Keratinocyte (primary cell): ENCODE measurements around the gene BARX2. TPM values are rescaled to one million over a fixed set of nuclear protein-coding genes. Genes with fewer than 3 reads are reported as not detected.

Experiments
- DNase-seq: peaks from one replicate; pipeline ENCODE4 v3.0.0-alpha.2; 2011; ENCODE audit warnings: low read depth, missing footprints, low spot score
- FAIRE-seq: peaks from 2 replicates; lab custom pipeline; 2011; peaks lifted over from hg19 to GRCh38; lab: Jason Lieb, UNC
- H2AFZ ChIP-seq: 2 replicates; pipeline ENCODE4 v1.6.0; 2012; ENCODE audit warnings: low read length, control low read depth, inconsistent platforms; ENCODE audit not compliant: control insufficient read depth
- H3K27ac ChIP-seq: 2 replicates; pipeline ENCODE4 v1.5.1; 2011; ENCODE audit warnings: low read length; ENCODE audit not compliant: control insufficient read depth, insufficient read depth
- H3K27me3 ChIP-seq: 3 replicates; pipeline ENCODE4 v1.6.0; 2011; ENCODE audit warnings: low read length; ENCODE audit not compliant: control insufficient read depth, insufficient read depth; ENCODE audit errors: extremely low read depth
- H3K36me3 ChIP-seq, 2 experiments: 2 replicates in 1 of 2; 3 replicates in 1 of 2; pipeline ENCODE4 v1.5.1; 2011; ENCODE audit warnings: low read length in 2 of 2, mild to moderate bottlenecking in 1 of 2; ENCODE audit not compliant: control insufficient read depth in 2 of 2, insufficient read depth in 2 of 2; ENCODE audit errors: extremely low read depth in 1 of 2
- H3K4me1 ChIP-seq: 3 replicates; pipeline ENCODE4 v1.5.1; 2011; ENCODE audit warnings: low read length; ENCODE audit not compliant: control insufficient read depth, insufficient read depth; ENCODE audit errors: extremely low read depth
- H3K4me2 ChIP-seq: 3 replicates; pipeline ENCODE4 v1.6.0; 2011; ENCODE audit warnings: low read depth, low read length; ENCODE audit not compliant: control insufficient read depth, insufficient read depth; ENCODE audit errors: extremely low read depth
- H3K4me3 ChIP-seq, 3 experiments: fragments of 200-600 bp in 1 of 3; sonication (generic) in 1 of 3; 2 replicates in 2 of 3; 3 replicates in 1 of 3; pipeline ENCODE4 v1.5.1; 2011 to 2016; ENCODE audit warnings: low read length in 3 of 3, mild to moderate bottlenecking in 3 of 3, control low read depth in 2 of 3, inconsistent platforms in 1 of 3, low read depth in 1 of 3, mixed read lengths in 1 of 3, mixed run types in 1 of 3, moderate library complexity in 1 of 3; ENCODE audit not compliant: control insufficient read depth in 2 of 3, insufficient read depth in 2 of 3; ENCODE audit errors: extremely low read depth in 1 of 3
- H3K79me2 ChIP-seq: 2 replicates; pipeline ENCODE4 v1.6.0; 2012; ENCODE audit warnings: low read length; ENCODE audit not compliant: control insufficient read depth, insufficient read depth
- H3K9ac ChIP-seq: 3 replicates; pipeline ENCODE4 v1.6.0; 2011; ENCODE audit warnings: low read length; ENCODE audit not compliant: control insufficient read depth, insufficient read depth; ENCODE audit errors: extremely low read depth
- H3K9me1 ChIP-seq: 3 replicates; pipeline ENCODE4 v1.6.0; 2011; ENCODE audit warnings: low read length; ENCODE audit not compliant: control insufficient read depth, insufficient read depth; ENCODE audit errors: extremely low read depth
- H3K9me3 ChIP-seq: 2 replicates; pipeline ENCODE4 v1.5.1; 2012; ENCODE audit warnings: low read depth, low read length; ENCODE audit not compliant: control insufficient read depth
- H4K20me1 ChIP-seq: 3 replicates; pipeline ENCODE4 v1.6.0; 2011; ENCODE audit warnings: low read length; ENCODE audit not compliant: control insufficient read depth, insufficient read depth; ENCODE audit errors: extremely low read depth
- EZH2 ChIP-seq: IDR thresholded peaks from one replicate; pipeline ENCODE4 v1.6.1; 2012; ENCODE audit warnings: inconsistent platforms, mild to moderate bottlenecking, low read length, moderate library complexity
- dilution Hi-C: fragments of 300-500 bp; cut with MboI; formaldehyde crosslinking; loops from one replicate; pipeline ENCODE4 v1.7.0; 2020; ENCODE audit warnings: low sequenced_read_pairs; ENCODE audit not compliant: extremely low pct_ligation_motif_present
- polyA plus RNA-seq, 5 experiments: library from polyadenylated mRNA; depleted of rRNA in 3 of 5; stranded (reverse) in 3 of 5; stranded (forward) in 1 of 5; unstranded in 1 of 5; fragments of >200 nt; gene quantifications; 1 replicate in 1 of 5; 2 replicates in 3 of 5; 3 replicates in 1 of 5; pipeline versions ENCODE4 v1.2.1 to v1.2.3, GENCODE V29; 2011 to 2012; ENCODE audit warnings: missing spikeins in 2 of 5, low read depth in 1 of 5, low replicate concordance in 1 of 5
- TF ChIP-seq, protein P1 (sequence below), 3 experiments: IDR thresholded peaks in 1 of 3; conservative IDR thresholded peaks in 1 of 3; optimal IDR thresholded peaks in 1 of 3; 2 replicates in 2 of 3; 3 replicates in 1 of 3; pipeline versions ENCODE3 to v1.5.1; 2011; ENCODE audit warnings: low read length in 3 of 3, mild to moderate bottlenecking in 3 of 3, moderate library complexity in 2 of 3, control low read depth in 1 of 3, inconsistent platforms in 1 of 3; ENCODE audit not compliant: insufficient read depth in 2 of 3; ENCODE audit errors: extremely low read depth in 1 of 3

BARX2 gene
- polyA plus RNA-seq, 1 donor (not counting 4 experiments of a cell fraction or from before 2014, with no cell fraction given), result 0.87 TPM

- TF ChIP-seq, protein P1, sequence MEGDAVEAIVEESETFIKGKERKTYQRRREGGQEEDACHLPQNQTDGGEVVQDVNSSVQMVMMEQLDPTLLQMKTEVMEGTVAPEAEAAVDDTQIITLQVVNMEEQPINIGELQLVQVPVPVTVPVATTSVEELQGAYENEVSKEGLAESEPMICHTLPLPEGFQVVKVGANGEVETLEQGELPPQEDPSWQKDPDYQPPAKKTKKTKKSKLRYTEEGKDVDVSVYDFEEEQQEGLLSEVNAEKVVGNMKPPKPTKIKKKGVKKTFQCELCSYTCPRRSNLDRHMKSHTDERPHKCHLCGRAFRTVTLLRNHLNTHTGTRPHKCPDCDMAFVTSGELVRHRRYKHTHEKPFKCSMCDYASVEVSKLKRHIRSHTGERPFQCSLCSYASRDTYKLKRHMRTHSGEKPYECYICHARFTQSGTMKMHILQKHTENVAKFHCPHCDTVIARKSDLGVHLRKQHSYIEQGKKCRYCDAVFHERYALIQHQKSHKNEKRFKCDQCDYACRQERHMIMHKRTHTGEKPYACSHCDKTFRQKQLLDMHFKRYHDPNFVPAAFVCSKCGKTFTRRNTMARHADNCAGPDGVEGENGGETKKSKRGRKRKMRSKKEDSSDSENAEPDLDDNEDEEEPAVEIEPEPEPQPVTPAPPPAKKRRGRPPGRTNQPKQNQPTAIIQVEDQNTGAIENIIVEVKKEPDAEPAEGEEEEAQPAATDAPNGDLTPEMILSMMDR (optimal IDR thresholded peaks at IDR 0.05 in 1 of 3, IDR thresholded peaks at IDR 0.05 in 1 of 3, conservative IDR thresholded peaks at IDR 0.05 in 1 of 3; ENCODE audit: extremely low read depth in 1 of 3, insufficient read depth in 2 of 3, low read length in 3 of 3), result no peak
- no peak for TF ChIP-seq EZH2
- Histone ChIP-seq H3K27ac (no peak overlapping the region), H3K9me3 (no peaks in the 10 kb centered on the region), H4K20me1 (no peaks in the 10 kb centered on the region), H3K9ac (no peak overlapping the region), H3K79me2 (no peaks in the 10 kb centered on the region), H3K4me2 (no peak overlapping the region), H3K9me1 (no peaks in the 10 kb centered on the region), H3K4me1 (peaks cover 15% of the 10 kb centered on the region), H3K36me3 (no peaks in the 10 kb centered on the region), H3K27me3 (no peaks in the 10 kb centered on the region), H3K4me3 (no peak overlapping the region), H2AFZ (no peak overlapping the region)
- no peak for FAIRE-seq
- dilution Hi-C loops, result no loop called here
- DNase-seq, result no peak
These were observed 79.5 kb downstream of the BARX2 start for GRCh38 chr11:129455101-129455500.

DNA sequence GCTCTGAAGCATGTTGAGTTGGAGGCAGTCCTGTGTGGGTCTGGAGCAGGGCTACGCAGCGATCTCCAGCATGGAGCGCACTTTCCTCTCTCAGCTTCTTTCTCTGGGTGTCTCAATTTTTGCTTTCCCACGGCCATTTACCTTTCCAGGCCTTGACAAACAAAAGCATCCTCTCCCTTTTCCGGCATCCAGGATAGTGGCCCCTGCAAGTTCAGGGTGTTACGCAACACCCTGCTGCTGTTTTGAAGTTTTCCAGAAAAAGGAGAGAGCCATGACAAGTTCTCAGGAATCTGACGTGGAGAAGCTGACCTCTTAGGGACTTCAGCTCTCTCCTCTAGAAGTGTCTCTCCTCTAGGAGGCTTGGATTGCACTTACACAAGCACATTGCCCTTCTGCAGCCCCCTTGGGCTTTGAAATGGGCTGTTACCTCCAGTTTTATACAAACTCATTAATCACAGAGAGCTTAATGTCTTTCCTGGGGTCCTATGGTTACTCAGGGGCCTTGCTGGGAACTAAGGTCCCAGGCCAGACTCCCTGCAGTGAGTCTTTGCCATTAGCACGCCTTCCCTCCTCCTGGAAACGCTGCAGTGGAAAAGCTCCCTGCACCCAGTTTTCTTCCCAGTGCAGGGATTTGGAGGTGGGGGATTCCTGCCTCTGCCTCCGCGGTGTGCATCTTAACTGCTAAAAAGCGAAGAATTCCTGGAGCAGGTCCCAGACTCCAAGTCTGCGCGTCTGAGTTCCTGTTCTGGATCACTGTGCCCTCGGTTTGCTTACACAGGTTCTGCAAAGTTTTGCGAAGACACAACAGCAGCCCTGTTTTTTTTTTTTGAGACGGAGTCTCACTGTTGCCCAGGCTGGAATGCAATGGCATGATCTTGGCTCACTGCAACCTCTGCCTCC is 80.4 kb downstream of the BARX2 start:
- Histone ChIP-seq H3K4me2 (no peak overlapping the region), H3K36me3 (no peaks in the 10 kb centered on the region), H3K4me1 (peaks cover 15% of the 10 kb centered on the region), H3K27me3 (no peaks in the 10 kb centered on the region), H3K9ac (no peak overlapping the region), H3K27ac (no peak overlapping the region), H3K9me1 (no peaks in the 10 kb centered on the region), H2AFZ (no peak overlapping the region), H3K4me3 (no peak overlapping the region), H4K20me1 (no peaks in the 10 kb centered on the region), H3K9me3 (no peaks in the 10 kb centered on the region), H3K79me2 (no peaks in the 10 kb centered on the region)
- no peak for FAIRE-seq
- dilution Hi-C loops, result no loop called here
- DNase-seq, result no peak
- no peak for TF ChIP-seq EZH2
- TF ChIP-seq, protein P1 (optimal IDR thresholded peaks at IDR 0.05 in 1 of 3, IDR thresholded peaks at IDR 0.05 in 1 of 3, conservative IDR thresholded peaks at IDR 0.05 in 1 of 3; ENCODE audit: extremely low read depth in 1 of 3, insufficient read depth in 2 of 3, low read length in 3 of 3), result no peak
